ES-I3 (cell line): ENCODE data around the gene SMARCD2.
"Not testable (repeated sequence)": the region's sequence is repeated elsewhere in the genome, so short reads cannot be mapped to it uniquely, and the experiment has no call there.

Source experiments
- H3K36me3 ChIP-seq: 2 replicates; pipeline ENCODE4 v1.6.1; 2013; ENCODE audit warnings: mild to moderate bottlenecking, low read length, control low read depth, moderate library complexity; ENCODE audit not compliant: insufficient read depth
- H3K4me1 ChIP-seq: 2 replicates; pipeline ENCODE4 v1.6.1; 2013; ENCODE audit warnings: mild to moderate bottlenecking, control low read depth, low read length; ENCODE audit not compliant: insufficient read depth
- H3K9ac ChIP-seq: 2 replicates; pipeline ENCODE4 v1.6.1; 2013; ENCODE audit warnings: low read depth, mild to moderate bottlenecking, low read length, moderate library complexity
- H3K9me3 ChIP-seq: 2 replicates; pipeline ENCODE4 v1.6.1; 2013; ENCODE audit warnings: mild to moderate bottlenecking, low read length, moderate library complexity; ENCODE audit not compliant: control insufficient read depth, insufficient read depth

SMARCD2 gene

GRCh38 chr17:63869491-63870291 is 27.2 kb upstream of the SMARCD2 start:
- not testable (repeated sequence) for H3K36me3 ChIP-seq, H3K4me1 ChIP-seq, H3K9me3 ChIP-seq, H3K9ac ChIP-seq

DNA sequence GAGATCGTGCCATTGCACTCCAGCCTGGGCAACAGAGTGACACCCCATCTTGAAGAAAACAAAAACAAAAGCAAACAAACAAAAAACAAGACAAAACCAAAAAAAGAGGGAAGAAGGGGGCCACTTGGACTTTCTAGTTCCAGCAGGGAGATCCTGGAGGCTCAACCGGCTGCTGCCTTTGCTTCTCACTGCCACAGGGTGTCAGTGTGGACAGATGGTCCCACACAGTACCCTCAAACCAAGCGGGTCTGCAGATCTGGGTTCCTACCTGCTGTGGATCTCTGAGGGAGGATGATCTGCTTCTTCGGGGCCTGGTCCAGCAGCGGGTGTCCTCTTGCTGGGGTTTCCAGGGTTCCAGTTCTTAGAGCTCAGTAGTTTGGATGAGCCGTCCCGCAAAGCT is 24.1 kb upstream of the SMARCD2 start:
- H3K9me3 ChIP-seq, H3K36me3 ChIP-seq, H3K9ac ChIP-seq, H3K4me1 ChIP-seq: not testable (repeated sequence)

DNA sequence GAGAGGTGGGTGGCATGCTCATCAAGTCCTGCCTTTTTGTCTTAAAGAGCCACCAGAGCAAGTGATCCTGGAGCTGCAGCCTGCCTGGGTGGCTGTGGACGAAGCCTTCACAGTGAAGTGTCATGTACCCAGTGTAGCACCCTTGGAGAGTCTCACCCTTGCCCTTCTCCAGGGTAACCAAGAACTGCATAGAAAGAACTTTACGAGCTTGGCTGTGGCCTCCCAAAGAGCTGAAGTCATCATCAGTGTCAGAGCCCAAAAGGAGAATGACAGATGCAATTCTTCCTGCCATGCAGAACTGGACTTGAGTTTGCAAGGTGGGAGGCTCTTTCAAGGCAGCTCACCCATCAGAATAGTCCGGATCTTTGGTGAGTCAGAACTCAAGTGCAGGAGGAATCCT is 16.8 kb upstream of the SMARCD2 start:
- no peaks in the 10 kb centered on the region for H3K4me1 ChIP-seq
- no peak overlapping the region for H3K9ac ChIP-seq
- H3K36me3 ChIP-seq: no peaks in the 10 kb centered on the region
- no peaks in the 10 kb centered on the region for H3K9me3 ChIP-seq

DNA sequence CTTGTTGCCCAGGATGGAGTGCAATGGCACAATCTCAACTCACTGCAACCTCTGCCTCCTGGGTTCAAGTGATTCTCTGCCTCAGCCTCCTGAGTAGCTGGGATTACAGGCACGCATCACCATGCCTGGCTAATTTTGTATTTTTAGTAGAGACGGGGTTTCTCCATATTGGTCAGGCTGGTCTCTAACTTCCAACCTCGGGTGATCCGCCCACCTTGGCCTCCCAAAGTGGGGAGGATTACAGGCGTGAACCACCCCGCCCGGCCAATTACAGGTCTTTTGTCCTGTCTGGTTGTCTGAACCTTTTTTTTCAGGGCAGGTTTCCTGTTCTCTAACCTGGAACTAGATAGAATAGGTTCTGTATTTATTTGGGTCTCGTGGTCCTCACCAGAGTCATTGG is 13.9 kb upstream of the SMARCD2 start:
- not testable (repeated sequence) for H3K4me1 ChIP-seq, H3K9ac ChIP-seq, H3K9me3 ChIP-seq, H3K36me3 ChIP-seq

- Histone ChIP-seq H3K36me3 (no peaks in the 10 kb centered on the region), H3K4me1 (no peaks in the 10 kb centered on the region), H3K9ac (no peak overlapping the region)
Measured at GRCh38 chr17:63855185-63855584, 12.7 kb upstream of the SMARCD2 start.

DNA sequence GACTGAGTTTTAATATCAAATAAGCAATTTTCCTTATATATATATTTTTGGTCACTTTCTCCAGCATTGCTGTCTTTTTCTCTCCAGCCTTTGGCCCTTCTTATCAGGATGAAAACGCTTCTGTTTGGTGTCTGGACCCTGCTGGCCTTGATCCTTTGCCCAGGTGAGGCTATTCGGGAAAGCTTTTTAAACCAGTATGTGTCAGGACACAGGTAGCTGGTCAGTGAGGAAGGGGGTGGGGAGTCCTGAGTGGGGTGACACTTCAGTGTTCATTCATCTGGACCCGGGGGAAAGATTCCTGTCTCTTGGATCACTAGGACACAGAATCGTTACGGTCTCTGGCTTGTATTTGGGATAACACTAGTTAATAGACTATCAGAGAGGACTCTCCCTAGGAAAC is 12.2 kb upstream of the SMARCD2 start:
- Histone ChIP-seq H3K36me3 (no peaks in the 10 kb centered on the region), H3K9ac (no peak overlapping the region), H3K4me1 (no peaks in the 10 kb centered on the region), H3K9me3 (no peaks in the 10 kb centered on the region)

More at GRCh38 chr17:63855185-63855584, 12.7 kb upstream of the SMARCD2 start:
- no peaks in the 10 kb centered on the region for H3K9me3 ChIP-seq

DNA sequence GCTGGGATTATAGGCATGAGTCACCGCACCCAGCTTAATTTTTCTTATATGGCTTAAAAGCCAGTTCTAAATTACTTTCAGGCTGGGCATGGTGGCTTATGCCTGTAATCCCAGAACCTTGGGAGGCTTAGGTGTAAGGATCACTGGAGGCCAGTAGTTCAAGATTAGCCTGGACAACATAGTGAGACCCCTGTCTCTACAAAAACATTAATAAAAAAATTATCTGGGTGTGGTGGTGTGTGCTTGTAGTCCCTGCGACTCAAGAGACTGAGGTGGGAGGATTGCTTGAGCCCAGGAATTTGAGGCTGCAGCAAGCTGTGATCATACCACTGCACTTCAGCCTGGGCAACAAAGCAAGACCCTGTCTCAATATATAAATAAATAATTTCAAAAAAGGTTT is 10.8 kb upstream of the SMARCD2 start:
- no peaks in the 10 kb centered on the region for H3K9me3 ChIP-seq
- no peaks in the 10 kb centered on the region for H3K4me1 ChIP-seq
- no peaks in the 10 kb centered on the region for H3K36me3 ChIP-seq
- H3K9ac ChIP-seq: no peak overlapping the region

- no peaks in the 10 kb centered on the region for H3K4me1 ChIP-seq
- no peak overlapping the region for H3K9ac ChIP-seq
- H3K36me3 ChIP-seq: no peaks in the 10 kb centered on the region
- H3K9me3 ChIP-seq: no peaks in the 10 kb centered on the region
Measured at GRCh38 chr17:63850401-63850800, 7.9 kb upstream of the SMARCD2 start.

DNA sequence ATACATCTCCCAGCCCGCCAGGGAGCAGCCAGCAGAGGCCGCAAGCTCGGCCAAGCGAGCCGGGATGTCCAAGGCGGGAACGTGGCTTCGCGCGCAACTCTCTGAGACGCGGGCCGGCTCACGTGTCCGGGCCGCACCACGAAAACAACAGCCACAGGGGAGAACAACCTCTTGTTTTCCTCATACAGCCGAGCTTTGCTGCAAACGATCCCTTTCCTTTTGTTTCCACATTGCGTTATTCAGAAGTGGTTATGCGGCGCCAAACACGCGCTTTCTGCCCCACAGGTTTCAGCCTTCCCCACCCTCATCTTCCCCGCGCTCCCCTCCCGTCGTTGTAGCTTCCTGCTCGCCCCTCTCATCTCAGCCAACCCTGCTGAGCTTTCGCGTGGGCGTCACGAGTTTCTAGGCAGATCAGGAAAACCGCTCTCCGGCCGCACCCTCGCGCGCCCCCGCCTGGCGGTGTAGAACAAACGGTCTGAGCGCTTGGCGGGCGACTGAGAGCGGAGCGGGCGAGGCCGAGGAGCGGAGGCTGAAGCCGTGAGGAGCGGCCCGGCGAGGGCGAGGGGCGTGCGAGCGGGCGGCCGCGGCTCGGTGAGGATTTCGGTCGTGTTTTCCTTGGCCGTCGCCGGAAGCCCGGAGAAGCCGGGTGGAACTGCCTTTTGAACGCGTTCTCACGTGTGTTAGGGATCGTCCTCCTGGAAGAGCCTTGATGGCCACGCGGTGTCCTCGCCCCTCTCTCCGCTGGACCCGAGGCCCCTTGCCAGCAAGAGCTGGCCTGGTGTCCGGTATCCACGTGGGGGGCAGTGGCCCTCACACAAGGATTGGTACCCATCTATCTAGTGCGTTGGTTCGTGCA is 6.6 kb upstream of the SMARCD2 start:
- peak overlapping the region; percentile 9 for H3K9ac ChIP-seq
- H3K36me3 ChIP-seq: no peaks in the 10 kb centered on the region
- H3K4me1 ChIP-seq: no peaks in the 10 kb centered on the region
- H3K9me3 ChIP-seq: no peaks in the 10 kb centered on the region

DNA sequence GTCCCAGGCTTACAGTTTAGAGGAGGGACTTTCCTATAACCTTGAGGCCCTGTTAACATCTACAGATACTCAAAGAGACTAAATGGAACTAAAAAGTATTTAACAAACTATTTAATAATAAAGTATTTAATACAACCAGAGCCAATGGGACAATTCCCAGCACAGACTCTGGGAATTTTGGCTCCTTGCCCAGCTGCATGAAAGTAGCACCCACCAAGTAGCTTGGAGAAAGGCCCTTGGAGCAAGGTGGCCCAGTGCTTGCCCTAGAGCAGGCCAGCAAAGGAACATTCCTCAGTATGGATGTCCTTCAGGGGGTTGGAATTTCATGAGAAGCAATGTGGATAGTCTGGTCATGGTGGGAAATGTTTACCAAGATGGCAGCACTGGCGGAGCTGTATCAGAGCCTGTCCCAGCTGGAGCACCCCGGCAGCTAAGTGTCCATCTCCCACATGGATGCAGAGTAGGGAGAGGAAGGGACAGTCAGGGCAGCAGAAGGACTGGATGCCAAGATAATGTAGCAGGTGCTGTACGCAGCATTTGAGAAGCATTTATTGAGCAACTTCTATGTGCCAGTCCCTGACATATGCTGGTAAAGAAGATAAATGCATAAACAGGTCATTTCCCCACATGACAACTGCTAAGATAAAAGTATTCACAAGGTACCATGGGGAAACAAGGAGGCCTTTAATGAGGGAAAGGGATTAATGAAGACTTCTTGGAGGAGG is 5.2 kb upstream of the SMARCD2 start:
- Histone ChIP-seq H3K9me3 (no peaks in the 10 kb centered on the region), H3K36me3 (no peaks in the 10 kb centered on the region), H3K4me1 (no peaks in the 10 kb centered on the region), H3K9ac (no peak overlapping the region)

GRCh38 chr17:63845509-63845908 is 3.0 kb upstream of the SMARCD2 start:
- H3K9ac ChIP-seq: no peak overlapping the region
- H3K4me1 ChIP-seq: peaks cover 5% of the 10 kb centered on the region; the same call in 1 of the 2 replicates
- no peaks in the 10 kb centered on the region for H3K36me3 ChIP-seq

DNA sequence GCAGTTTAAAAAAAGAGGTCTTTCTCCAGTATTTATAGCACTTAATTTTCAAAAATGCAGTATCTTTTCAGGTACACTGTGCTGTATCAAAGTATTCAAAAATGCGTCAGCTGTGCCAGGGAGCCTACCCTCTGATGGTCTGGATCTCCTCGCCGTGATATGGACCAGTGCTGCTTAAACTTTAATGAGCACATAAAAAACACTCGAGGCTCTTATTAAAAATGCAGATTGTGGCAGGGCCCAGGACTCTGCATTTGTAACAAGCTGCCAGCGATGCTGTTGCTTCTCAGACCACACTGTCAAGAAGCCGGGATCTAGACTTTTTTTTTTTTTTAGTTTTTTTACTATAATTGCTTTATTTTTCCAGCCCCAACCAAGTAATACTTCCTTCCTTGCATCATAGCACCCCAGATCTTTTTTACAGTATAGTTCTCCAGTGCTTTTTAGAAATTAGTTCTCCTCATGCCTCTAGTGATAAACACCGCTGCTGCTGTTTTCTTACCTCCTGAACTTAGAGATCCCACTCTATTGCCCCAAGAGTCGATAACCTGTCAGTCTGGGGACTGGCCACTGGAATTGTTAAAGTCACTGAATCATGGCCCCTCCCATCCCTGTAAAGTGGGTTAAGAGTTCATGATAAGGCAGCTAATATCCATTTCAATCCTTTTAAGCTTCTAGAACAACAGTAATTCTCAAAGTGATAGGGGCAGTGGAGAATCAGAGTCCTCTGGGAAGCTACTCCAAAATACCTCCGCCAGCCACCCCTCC is 1.6 kb upstream of the SMARCD2 start:
- H3K9me3 ChIP-seq: no peaks in the 10 kb centered on the region
- peaks cover 11% of the 10 kb centered on the region for H3K4me1 ChIP-seq
- H3K9ac ChIP-seq: peak overlapping the region; percentile 69; the same call in 1 of the 2 replicates
- H3K36me3 ChIP-seq: no peaks in the 10 kb centered on the region

More at GRCh38 chr17:63845509-63845908, 3.0 kb upstream of the SMARCD2 start:
- no peaks in the 10 kb centered on the region for H3K9me3 ChIP-seq

DNA sequence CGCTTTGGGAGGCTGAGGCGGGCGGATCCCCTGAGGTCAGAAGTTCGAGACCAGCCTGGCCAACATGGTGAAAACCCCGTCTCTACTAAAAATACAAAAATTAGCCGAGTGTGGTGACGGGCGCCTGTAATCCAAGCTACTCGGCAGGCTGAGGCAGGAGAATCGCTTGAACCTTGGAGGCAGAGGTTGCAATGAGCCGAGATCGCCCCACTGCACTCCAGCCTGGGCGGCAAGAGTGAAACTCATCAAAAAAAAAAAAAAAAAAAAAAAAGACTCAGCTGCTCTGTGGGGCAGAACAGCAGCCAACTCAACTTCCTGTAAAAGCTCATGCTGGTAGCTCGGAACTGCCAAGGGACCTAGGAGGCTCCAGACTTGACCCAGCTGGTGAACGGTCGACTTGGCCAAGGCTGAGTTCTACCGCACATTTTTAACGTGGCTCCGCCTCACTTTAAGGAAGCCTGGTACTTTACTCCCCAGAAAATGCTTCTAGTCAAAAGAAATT is 953 bp upstream of the SMARCD2 start:
- peak overlapping the region; percentile 69 for H3K9ac ChIP-seq
- not testable (repeated sequence) for H3K9me3 ChIP-seq, H3K36me3 ChIP-seq
- H3K4me1 ChIP-seq: peaks cover 16% of the 10 kb centered on the region

DNA sequence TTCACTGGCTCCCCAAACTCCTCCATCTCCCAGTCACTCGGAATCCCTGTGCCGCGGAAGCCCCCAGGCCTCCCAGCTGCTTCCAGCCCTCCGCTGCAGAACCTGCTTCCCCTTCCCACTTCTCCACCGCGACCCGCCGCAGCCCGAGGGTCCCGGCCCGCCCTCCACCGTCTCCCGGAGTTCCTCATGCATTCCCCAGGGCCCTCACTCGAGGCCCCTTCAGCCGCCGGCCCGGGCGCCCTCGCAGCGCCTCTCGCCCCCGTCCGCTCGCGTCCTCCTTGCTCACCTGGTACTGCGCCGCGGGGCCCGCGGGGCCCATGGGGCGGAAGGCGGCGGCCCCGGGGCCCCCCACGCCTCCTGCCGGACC is 329 bp downstream of the SMARCD2 start:
- peaks cover 20% of the 10 kb centered on the region for H3K4me1 ChIP-seq
- peak overlapping the region; percentile 74 for H3K9ac ChIP-seq
- H3K9me3 ChIP-seq: no peaks in the 10 kb centered on the region
- H3K36me3 ChIP-seq: no peaks in the 10 kb centered on the region
